LHCN-M2 (cell line): ENCODE data around the gene TM4SF1. TPM values are rescaled to one million over a fixed set of nuclear protein-coding genes. Genes with fewer than 3 reads are reported as not detected.
A peak's percentile ranks its signal among the peaks of the same experiment; 100 is the strongest.
"Not testable (repeated sequence)": the region's sequence is repeated elsewhere in the genome, so short reads cannot be mapped to it uniquely, and the experiment has no call there.

Experiments
- DNase-seq: peaks from one replicate; pipeline ENCODE4 v3.0.0-alpha.2; 2012; ENCODE audit warnings: low read depth
- total RNA-seq: library from RNA; depleted of rRNA; stranded (reverse); fragments of >200 nt; gene quantifications from 2 replicates; pipeline ENCODE4 v1.2.3, GENCODE V29; 2014

The TM4SF1 gene
- total RNA-seq, 1 experiment from 2014 or later, result 503 TPM

DNA sequence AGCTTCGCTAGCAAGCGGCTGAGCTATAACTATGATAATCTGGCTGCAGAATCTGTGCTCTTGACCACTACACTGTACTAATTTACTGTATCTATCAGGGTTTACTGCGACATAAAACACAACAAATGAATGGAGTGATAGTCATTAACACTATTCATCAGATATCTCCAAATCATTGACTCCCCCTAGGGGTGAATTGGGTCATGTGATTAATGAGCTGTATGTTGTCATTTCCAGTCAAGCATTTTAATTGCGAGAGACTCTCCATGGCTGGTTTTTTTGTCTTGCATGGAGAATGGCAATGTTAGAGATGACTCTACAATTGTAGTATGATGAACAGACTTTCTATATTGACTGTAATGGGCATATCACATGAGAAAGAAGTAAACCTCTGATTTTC is 33.5 kb downstream of the TM4SF1 start:
- DNase-seq, result no peak

DNA sequence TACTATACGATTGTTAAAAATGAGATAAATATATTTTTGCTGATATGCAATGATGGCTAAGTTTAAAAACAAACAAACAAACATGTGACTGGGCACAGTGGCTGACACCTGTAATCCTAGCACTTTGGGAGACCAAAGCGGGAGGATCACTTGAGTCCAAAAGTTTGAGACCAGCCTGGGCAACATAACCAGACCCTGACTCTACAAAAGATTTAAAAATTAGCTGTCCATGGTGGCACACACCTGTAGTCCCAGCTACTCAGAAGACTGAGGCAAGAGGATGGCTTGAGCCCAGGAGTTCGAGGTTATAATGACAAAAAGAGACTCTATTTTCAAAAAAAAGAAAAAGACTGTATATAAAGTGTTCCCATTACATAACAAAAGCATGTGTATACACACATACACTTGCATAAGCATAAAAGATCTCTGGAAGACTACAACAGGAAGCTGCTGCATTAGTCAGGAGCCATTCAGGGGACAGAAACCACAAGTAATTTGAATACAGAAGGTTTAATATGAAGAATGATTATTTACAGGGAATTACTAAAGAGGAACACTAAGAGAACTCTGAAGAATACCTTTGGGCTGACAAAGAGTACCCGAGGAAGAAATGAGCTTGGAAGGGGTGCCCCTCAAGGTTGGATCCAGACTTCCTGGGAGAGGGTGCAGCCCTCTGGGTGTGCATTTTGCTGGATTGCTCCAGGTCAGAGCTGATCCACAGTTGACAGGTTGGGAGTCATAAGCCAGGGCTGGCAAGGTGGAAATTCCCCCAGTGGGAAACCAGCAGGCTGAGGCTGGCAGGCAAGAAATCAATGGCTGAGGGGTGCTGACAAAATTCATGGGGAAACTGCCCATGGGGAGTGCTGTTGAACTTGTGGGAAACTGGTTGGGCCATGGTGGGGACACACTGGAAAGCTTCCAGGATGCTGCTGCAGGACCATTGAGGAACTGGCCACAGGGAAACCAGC is 34.8 kb downstream of the TM4SF1 start:
- peak; percentile 90 for DNase-seq

DNA sequence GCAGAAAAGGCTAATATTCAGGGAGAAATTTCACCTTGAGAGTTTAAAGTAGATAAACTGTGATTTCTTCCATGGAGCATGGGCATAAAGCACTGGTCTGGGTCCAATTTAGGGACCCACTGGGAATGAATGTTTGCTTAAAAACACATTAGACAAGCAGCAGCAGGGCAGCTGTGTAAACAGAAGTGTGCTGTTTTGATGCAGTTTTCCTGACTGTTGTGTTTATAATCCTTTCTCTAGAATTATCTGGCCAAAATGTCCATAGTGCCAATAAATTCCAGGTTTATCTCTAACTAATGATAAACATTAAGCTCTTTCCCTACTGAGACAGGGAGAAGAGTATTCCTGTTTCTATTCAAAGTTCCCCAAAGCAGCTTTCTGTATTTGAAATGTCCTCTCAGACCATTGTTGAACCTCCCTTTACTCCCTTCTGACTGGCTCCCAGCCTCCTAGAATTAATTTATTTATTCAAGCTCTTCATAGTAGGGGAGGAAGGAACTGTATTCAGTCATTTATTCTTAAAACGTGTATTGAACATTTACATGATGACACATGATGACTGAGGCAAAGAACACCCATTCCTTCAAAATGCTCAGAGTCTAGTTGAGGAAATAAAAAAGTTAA is 37.0 kb downstream of the TM4SF1 start:
- DNase-seq, result peak; percentile 91

DNA sequence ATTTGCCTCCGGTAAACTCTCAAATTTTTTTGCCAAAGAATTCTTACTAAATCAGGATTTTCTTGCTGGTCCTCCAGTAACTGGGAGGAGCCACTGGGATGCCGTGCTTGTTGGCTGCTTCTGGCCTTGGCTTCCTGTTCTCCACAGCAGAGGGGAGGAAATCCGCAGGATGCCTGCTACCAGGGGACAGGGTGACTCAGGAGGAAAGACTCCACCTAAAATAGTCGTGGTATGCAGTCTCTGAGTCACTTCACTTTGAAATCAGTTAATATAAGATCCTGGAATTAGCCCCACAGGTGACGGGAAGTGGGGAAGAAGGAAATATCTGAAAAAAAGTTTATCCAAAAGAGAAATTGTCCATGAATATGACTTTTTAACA is 37.5 kb downstream of the TM4SF1 start:
- peak; percentile 100 for DNase-seq

DNA sequence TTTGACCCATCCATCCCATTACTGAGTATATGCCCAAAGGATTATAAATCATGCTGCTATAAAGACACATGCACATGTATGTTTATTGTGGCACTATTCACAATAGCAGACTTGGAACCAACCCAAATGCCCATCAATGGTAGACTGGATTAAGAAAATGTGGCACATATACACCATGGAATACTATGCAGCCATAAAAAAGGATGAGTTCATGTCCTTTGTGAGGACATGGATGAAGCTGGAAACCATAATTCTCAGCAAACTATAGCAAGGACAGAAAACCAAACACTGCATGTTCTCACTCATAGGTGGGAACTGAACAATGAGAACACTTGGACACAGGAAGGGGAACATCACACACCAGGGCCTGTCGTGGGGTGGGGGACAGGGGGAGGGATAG is 40.0 kb downstream of the TM4SF1 start:
- DNase-seq, result not testable (repeated sequence)

DNA sequence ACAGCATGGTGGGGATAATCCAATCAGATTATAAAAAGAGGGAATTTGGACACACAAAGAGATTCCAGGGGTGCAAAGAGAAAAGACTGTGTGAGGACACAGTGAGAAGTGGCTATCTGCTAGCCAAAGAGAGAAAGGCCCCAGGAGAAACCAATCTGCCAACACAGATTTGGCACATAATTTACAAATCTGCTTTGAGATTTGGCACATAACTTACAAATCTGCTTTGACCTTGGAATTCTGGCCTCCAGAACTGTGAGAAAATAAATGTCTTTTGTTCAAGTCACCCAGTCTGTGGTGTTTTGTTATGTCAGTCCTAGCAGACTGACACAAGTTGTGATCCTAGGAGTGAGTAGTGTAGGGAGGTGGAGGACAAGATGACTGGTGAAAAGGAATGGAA is 40.5 kb downstream of the TM4SF1 start:
- no peak for DNase-seq

DNA sequence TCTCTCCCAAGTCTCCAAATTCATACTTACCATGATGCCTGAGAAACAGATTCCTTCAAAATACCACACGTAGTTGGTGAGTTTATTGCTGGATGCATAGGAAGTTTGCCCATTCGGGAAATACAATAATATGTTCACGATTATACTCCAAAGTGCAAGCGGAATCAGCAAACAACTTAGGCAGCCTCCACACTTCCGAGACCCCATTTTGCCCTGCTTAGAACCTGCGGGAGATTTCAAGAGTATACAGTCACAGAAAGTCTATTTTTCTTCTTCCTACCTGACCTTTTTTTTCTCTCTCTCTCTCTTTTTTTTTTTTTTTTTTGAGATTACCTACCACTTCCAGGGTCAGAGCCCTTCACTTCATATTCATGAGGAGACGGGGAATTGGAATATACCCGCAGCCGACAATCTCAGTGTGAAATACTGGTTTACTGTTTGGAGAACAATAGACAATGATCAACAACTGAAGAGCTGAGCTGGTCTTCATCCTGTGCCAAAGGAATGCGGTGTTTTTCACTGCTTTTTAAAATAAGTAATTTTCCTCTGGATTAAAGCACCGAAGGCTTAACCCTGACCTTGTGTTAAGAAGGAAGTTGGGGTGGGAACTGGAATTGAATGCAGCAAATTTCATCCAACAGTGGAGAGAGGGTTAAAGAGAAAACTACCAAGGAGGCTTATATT is 44.1 kb downstream of the TM4SF1 start, which contains the start of gene TM4SF18:
TM4SF18 (minus strand) TSS at position 461 of the 684 bp plus-strand sequence; CDS start at position 207, 254 bp downstream.
- DNase-seq, result no peak

DNA sequence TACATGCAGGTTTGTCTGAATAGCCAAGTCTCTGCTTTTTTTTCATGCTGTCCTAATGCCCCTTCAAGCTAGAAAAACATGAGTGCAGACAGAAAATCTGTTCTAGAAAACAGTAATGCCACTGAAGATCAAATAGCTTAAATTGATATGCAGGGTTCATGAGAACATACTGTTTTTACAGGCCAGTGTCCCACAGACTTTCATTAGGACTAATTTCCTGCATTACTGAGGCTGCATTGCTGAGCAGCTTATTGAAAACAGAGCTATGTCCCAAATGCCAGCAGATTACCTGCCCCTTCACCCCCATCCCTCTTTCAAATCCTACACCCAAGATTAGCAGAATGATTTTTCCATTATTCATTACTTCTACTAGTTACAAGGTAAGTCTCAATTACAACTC is 44.7 kb downstream of the TM4SF1 start:
- DNase-seq, result no peak

DNA sequence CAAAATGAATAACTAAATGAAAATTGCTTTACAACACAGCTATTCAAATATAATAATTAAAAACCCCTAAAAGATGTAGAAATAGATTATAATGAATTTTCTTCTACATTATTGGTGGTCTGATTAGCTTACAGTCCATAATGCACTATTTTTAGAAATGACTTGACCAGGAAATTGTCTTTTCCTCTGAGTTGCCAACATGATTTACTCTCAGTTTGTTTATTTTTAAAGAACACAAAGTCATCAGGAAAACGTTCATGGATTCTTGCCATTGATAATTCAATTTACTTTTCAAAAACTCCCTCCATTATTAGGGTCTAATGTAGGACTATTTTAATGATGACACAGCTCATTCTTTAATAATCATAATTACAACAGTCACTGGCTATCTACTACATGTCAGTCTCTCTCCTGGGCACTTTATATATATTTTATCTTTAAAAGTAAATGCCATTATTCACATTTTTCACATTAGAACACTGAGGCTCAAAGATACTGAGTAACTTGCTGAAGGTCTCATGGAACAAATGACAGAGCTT is 45.2 kb downstream of the TM4SF1 start:
- no peak for DNase-seq

DNA sequence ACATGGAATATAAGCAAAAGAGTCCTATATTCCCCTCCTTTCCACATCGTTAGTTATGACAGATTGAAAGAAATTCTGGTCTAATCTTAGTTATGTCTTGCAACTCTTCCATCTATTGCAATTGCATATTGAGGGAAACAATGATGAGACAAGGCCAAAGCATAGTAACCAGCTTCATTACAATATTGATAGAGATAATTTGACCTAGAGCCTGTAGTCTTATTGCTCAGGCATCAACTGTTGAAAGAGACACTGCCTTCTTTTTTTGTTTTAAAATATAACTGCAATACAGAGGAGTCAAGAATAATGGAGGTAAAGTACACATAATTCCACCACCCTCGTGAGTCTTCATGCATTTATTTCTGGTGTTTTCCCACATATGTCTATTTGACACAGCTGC is 46.1 kb downstream of the TM4SF1 start:
- no peak for DNase-seq

DNA sequence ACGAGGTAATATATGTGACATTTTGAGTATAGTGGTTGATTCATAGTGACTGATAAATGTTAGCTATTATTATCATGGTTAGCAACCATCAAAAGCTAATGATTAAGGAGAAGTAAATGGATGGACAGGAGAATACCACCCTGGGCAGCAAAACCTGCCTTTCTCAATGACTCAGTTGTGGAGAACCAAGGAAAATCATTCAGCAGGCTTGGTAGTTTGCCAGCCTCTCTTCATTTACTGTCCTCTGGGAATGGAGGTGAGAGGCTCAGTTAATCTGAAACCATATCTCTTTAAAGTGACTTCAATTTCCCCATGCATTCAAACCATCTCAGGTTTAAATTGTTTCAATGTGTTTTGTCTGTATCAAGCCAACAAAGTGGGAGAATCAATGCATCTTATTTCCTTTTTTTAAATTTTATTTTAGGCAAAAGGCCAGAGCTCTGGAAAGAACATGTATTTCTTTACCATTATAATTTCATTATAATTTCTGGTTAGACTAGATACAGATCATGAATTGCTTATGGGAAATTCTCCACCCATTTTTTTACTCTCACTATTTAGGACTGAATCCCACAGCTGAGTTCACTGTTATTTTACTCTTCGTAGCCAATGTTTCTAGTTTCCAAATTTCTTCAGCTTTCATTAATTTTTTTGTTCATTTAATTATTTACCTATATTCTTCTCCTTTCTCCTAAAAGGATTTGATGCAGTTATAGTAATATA is 46.7 kb downstream of the TM4SF1 start:
- peak; percentile 43 for DNase-seq

DNA sequence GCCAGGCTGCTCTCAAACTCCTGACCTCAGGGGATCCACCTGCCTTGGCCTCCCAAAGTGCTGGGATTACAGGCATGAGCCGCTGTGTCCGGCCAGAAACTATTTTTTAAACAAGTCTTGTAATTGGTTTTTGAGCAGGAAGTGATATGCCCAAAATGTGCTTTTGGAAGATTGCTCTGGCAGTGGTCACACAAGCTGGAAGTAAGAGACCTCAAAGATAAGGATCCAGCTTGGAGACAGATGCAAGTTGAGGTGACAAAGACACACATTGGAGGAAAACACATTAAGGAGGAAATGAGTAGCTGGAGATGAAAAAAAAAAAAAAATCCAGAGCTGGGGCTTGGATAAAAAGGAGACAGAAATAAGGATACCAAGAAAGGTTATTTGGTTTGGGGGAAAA is 50.3 kb downstream of the TM4SF1 start:
- no peak for DNase-seq

DNA sequence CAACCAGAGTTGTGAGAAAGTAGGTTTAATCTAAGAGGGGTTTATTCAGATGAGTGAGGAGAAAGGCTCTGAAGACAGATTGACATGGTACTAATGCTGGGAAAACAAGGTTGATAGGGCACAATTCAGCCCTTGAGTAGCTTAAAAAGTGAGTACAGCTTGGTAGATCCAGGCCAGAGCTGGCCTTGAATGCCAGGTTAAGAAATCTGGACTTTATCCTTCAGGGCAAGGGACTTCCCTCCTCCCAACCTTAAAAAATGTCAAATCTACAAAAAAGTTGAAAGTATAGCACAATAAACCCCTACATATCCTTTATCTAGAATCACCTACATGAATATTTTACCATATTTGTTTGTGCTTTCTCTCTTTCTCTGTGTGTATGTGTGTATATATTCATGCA is 51.9 kb downstream of the TM4SF1 start:
- no peak for DNase-seq

DNA sequence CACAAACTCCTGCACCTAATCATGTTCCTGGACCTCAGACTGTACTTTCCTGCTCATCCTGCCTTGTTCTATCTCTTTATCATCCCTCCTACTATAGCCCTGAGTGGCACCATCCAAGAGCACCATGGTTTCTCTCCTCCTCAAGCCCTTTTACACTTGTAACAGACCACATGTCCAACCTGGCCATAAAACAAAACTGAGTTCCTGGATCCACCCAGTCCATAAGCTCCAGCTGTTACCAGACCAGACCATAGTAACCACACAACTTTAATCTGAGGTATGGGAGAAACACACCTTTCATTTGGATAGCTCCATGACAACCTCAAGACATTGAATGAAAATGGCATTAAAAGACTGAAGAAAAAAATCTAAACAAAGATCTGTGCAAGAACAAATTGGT is 53.1 kb downstream of the TM4SF1 start:
- DNase-seq, result no peak

DNA sequence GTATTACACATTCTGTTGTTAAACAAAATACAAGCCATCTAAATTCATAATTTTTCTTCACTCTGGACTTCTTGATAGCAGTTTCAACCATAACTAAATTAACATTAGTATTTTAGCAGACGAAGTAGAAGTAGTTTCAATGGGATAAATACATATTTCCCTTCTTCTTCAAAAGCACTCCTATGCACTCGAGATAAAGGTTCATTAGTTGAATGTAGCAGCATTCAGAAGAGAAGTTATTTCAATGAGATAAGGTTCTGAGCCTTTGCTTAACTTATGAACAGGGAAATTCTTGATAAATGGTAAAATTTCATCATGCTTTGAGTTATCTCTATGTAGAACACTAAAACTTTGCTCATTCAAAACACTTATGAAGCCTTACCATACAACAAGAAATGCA is 55.8 kb downstream of the TM4SF1 start:
- no peak for DNase-seq

DNA sequence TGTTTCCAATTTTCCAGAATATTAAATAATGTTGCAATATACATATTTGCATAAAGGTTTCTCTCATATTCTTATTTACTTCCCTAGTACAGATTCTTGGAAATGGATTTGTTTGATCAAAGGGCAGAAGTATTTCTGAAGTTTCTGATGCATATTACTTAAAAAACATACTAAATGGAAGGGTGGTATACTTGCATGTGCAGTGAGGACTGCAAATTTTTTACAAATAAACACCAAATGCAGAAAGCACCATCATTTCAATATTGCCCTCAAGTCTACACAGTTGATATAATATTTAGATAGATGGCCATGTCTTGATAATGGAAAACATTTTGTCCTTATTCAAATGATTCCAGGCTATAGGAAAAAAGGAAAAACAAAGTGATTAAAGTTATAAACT is 56.3 kb downstream of the TM4SF1 start:
- DNase-seq, result no peak

DNA sequence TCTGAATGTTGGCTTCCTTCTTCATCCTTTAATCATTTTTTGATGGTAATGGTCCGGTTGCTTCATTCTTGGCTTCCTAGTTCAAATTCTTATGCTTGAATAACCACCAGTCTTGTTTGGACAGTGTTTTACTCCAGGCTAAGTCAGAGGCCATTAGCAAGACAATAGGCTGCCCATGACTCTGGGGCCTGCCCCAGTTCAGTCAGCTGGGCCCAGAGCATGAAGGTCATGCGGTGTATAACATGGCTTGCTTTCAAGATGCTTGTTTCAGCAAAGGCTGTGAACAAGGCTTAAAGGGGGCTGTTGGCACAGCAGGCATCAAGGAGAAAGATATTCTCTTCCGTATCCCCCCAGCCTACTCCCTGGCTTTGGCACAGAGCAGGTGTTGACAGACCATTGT is 57.7 kb downstream of the TM4SF1 start:
- DNase-seq, result no peak
